Natural killer cell (primary cell): ENCODE results near the gene CERCAM. TPM values are rescaled to one million over a fixed set of nuclear protein-coding genes. Genes with fewer than 3 reads are reported as not detected.

ENCODE experiments used
- ATAC-seq, 3 donors: fragments of 150-1000 bp in 2 of 3; fragments of 200-7000 bp in 1 of 3; cut with Tn5 transposase; 1 replicate in 1 of 3; 2 replicates in 2 of 3; pipeline ENCODE4 v1.10.0; 2021; ENCODE audit warnings: mild to moderate bottlenecking in 2 of 3, moderate library complexity in 2 of 3
- DNase-seq, 2 donors: peaks; one replicate each; pipeline versions ENCODE4 v3.0.0 to v3.0.0-alpha.2; 2013 to 2021; ENCODE audit warnings: mixed read lengths in 1 of 2
- H3K27ac ChIP-seq: one replicate; pipeline ENCODE4 v1.5.1; 2013; ENCODE audit warnings: mild to moderate bottlenecking, low read length
- H3K27me3 ChIP-seq: one replicate; pipeline ENCODE4 v1.6.1; 2013; ENCODE audit warnings: low read length; ENCODE audit not compliant: control insufficient read depth, insufficient read depth
- H3K36me3 ChIP-seq: one replicate; pipeline ENCODE4 v1.6.1; 2013; ENCODE audit warnings: low read length; ENCODE audit not compliant: control insufficient read depth, insufficient read depth
- H3K4me1 ChIP-seq: one replicate; pipeline ENCODE4 v1.6.1; 2013; ENCODE audit warnings: low read length; ENCODE audit not compliant: control insufficient read depth, insufficient read depth
- H3K4me3 ChIP-seq: one replicate; pipeline ENCODE4 v1.5.1; 2013; ENCODE audit warnings: low read length
- H3K9me3 ChIP-seq: one replicate; pipeline ENCODE4 v1.6.1; 2013; ENCODE audit warnings: low read length; ENCODE audit not compliant: control insufficient read depth, insufficient read depth
- H3K27ac Mint-ChIP-seq, 2 donors: one replicate each; pipeline ENCODE4 v1.8.0; 2022; ENCODE audit warnings: mild to moderate bottlenecking in 2 of 2, mixed read lengths in 2 of 2, moderate library complexity in 1 of 2
- H3K27me3 Mint-ChIP-seq, 2 donors: one replicate each; pipeline ENCODE4 v1.8.0; 2022; ENCODE audit warnings: low read depth in 2 of 2, mixed read lengths in 2 of 2
- H3K36me3 Mint-ChIP-seq: one replicate; pipeline ENCODE4 v1.8.0; 2022; ENCODE audit warnings: mixed read lengths
- H3K4me1 Mint-ChIP-seq, 2 donors: one replicate each; pipeline ENCODE4 v1.8.0; 2022; ENCODE audit warnings: mixed read lengths in 2 of 2
- H3K4me3 Mint-ChIP-seq: one replicate; pipeline ENCODE4 v1.8.0; 2022; ENCODE audit warnings: mild to moderate bottlenecking, moderate library complexity, mixed read lengths
- H3K9me3 Mint-ChIP-seq, 2 donors: one replicate each; pipeline ENCODE4 v1.8.0; 2022; ENCODE audit warnings: mixed read lengths in 2 of 2
- CTCF ChIP-seq: fragments of 200-600 bp; IDR thresholded peaks from one replicate; pipeline ENCODE4 v1.8.0; 2022; ENCODE audit warnings: antibody characterized with exemption
- WGBS: methylation state at CpG from one replicate; pipeline ENCODE4 v1.1.7; 2013; ENCODE audit warnings: missing lambda C conversion rate; ENCODE audit not compliant: insufficient coverage; 5-methylcytosine and 5-hydroxymethylcytosine counted together
- intact Hi-C: fragments of 100-400 bp; cut with micrococcal nuclease; formaldehyde crosslinking; loops from one replicate; pipeline ENCODE4 v1.14.2; 2022
- total RNA-seq, 4 donors: library from RNA; stranded (reverse); fragments of 120-200 nt in 1 of 4; gene quantifications; one replicate each; pipeline versions ENCODE4 v1.2.3 to v1.2.4, GENCODE V29; 2013 to 2022

Gene CERCAM
- total RNA-seq, 3 donors from 2014 or later (not counting 1 experiment from before 2014, with no cell fraction given): 11.5 to 29.6 (median 24.2) TPM

- no peak for TF ChIP-seq CTCF
- WGBS: 85% methylated on average over 6 of the region's 9 CpGs
- H3K27me3 Mint-ChIP-seq: no peaks in the 10 kb centered on the region
- Histone ChIP-seq H3K27me3 (no peaks in the 10 kb centered on the region), H3K27ac (no peak overlapping the region), H3K4me3 (no peak overlapping the region), H3K4me1 (peaks cover 2% of the 10 kb centered on the region), H3K9me3 (no peaks in the 10 kb centered on the region), H3K36me3 (peaks cover 8% of the 10 kb centered on the region)
- intact Hi-C loops: no loop called here
- no peak for DNase-seq
- no peaks in the 10 kb centered on the region for H3K9me3 Mint-ChIP-seq
- ATAC-seq: no peak
- H3K4me1 Mint-ChIP-seq: peaks cover 0 to 7% of the 10 kb centered on the region in 2 donors
- H3K27ac Mint-ChIP-seq: no peak overlapping the region
- H3K36me3 Mint-ChIP-seq: no peaks in the 10 kb centered on the region
- H3K4me3 Mint-ChIP-seq: no peak overlapping the region
Measured at GRCh38 chr9:128394379-128395168, 26.1 kb upstream of the CERCAM start.

GRCh38 chr9:128396970-128397613, 23.6 kb upstream of the CERCAM start:
- H3K4me3 Mint-ChIP-seq: no peak overlapping the region
- Histone ChIP-seq H3K4me3 (no peak overlapping the region), H3K27ac (no peak overlapping the region), H3K27me3 (no peaks in the 10 kb centered on the region), H3K36me3 (no peaks in the 10 kb centered on the region), H3K4me1 (peaks cover 2% of the 10 kb centered on the region), H3K9me3 (no peaks in the 10 kb centered on the region)
- H3K36me3 Mint-ChIP-seq: no peaks in the 10 kb centered on the region
- peaks cover 0 to 7% of the 10 kb centered on the region in 2 donors for H3K4me1 Mint-ChIP-seq
- peak in 1 of 3 donors; percentile 15 for ATAC-seq
- no peak for DNase-seq
- no peaks in the 10 kb centered on the region for H3K9me3 Mint-ChIP-seq
- peak overlapping the region in 1 of 2 donors; percentile 13 for H3K27ac Mint-ChIP-seq
- intact Hi-C loops: no loop called here
- H3K27me3 Mint-ChIP-seq: no peaks in the 10 kb centered on the region
- TF ChIP-seq CTCF: no peak
- 15% methylated on average over 19 of the region's 19 CpGs for WGBS

DNA sequence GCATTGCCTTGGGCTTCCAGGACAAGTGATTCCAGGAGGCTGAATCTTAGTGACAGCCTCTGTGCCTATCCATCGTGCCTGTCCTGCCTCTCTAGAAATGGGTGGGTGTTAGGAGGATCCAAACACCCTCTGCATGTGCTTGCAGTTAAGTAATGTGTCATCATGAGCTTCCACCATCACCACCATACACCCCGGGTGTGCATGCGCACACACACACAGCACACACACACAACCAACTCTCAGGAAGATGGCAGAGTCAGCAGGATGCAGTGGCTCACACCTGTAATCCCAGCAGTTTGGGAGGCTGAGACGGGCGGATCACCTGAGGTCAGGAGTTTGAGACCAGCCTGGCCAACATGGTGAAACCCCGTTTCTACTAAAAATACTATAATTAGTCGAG, 22.8 kb upstream of the CERCAM start:
- Histone ChIP-seq H3K9me3 (no peaks in the 10 kb centered on the region), H3K27me3 (no peaks in the 10 kb centered on the region), H3K4me3 (no peak overlapping the region), H3K36me3 (no peaks in the 10 kb centered on the region), H3K27ac (no peak overlapping the region), H3K4me1 (peaks cover 2% of the 10 kb centered on the region)
- H3K36me3 Mint-ChIP-seq: no peaks in the 10 kb centered on the region
- 73% methylated on average over 7 of the region's 7 CpGs for WGBS
- H3K4me1 Mint-ChIP-seq: peaks cover 0 to 7% of the 10 kb centered on the region in 2 donors
- H3K9me3 Mint-ChIP-seq: no peaks in the 10 kb centered on the region
- H3K27ac Mint-ChIP-seq: no peak overlapping the region
- H3K4me3 Mint-ChIP-seq: no peak overlapping the region
- DNase-seq (no peak), ATAC-seq (peak in 1 of 3 donors; percentile 44)
- intact Hi-C loops: no loop called here
- no peaks in the 10 kb centered on the region for H3K27me3 Mint-ChIP-seq
- TF ChIP-seq CTCF: no peak
